DOHH2 (cell line): ENCODE results near the gene KIF1B.

Source experiments
- EZH2phosphoT487 ChIP-seq: fragments of 200-600 bp; sonication (generic); IDR thresholded peaks from 2 replicates; pipeline ENCODE4 v1.6.1; 2017; ENCODE audit warnings: borderline replicate concordance, mild to moderate bottlenecking, antibody characterized with exemption, low read length, moderate library complexity, mixed read lengths
- TF ChIP-seq, protein P1 (sequence below): fragments of 200-600 bp; sonication (generic); IDR thresholded peaks from one replicate; pipeline ENCODE4 v1.5.1; 2014; ENCODE audit warnings: antibody characterized with exemption, mild to moderate bottlenecking, low read depth, low read length; ENCODE audit not compliant: poor library complexity, severe bottlenecking

DNA sequence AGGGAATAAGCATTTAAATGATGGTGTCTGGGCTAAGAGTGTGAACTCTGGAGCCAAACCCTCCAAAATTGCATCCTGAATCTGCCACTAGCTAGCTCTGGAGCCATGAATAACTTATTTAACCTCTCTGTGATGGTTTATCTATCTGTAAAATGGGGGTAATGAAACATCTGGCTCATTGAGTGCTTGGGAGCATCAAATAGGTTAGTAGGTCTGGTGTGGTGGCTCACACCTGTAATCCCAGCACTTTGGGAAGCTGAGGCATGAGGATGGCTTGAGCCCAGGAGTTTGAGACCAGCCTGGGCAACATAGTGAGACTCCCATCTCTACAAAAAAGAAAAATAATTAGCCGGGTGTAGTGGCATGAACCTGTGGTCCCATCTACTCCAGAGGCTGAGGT lies 42.8 kb downstream of the KIF1B start:
- TF ChIP-seq, protein P1, sequence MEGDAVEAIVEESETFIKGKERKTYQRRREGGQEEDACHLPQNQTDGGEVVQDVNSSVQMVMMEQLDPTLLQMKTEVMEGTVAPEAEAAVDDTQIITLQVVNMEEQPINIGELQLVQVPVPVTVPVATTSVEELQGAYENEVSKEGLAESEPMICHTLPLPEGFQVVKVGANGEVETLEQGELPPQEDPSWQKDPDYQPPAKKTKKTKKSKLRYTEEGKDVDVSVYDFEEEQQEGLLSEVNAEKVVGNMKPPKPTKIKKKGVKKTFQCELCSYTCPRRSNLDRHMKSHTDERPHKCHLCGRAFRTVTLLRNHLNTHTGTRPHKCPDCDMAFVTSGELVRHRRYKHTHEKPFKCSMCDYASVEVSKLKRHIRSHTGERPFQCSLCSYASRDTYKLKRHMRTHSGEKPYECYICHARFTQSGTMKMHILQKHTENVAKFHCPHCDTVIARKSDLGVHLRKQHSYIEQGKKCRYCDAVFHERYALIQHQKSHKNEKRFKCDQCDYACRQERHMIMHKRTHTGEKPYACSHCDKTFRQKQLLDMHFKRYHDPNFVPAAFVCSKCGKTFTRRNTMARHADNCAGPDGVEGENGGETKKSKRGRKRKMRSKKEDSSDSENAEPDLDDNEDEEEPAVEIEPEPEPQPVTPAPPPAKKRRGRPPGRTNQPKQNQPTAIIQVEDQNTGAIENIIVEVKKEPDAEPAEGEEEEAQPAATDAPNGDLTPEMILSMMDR, result no peak
- no peak for TF ChIP-seq EZH2phosphoT487
